Measurements from ENCODE around the gene TNNI3.

TNNI3 gene

GRCh38 chr19:55147545-55148251 is 9.8 kb downstream of the TNNI3 start:
- DNase-seq (ENCODE audit: low read depth, low spot score) = no peak

- no peak for DNase-seq (ENCODE audit: low read depth, low spot score)
Observed at GRCh38 chr19:55146705-55147273, 10.7 kb downstream of the TNNI3 start.

- DNase-seq (ENCODE audit: low read depth, low spot score) = no peak
Observed at GRCh38 chr19:55146078-55146704, 11.3 kb downstream of the TNNI3 start.

- no peak for DNase-seq (ENCODE audit: low read depth, low spot score)
Observed at GRCh38 chr19:55145232-55145631, 12.3 kb downstream of the TNNI3 start.

GRCh38 chr19:55141696-55142095 is 15.8 kb downstream of the TNNI3 start:
- DNase-seq (ENCODE audit: low read depth, low spot score) = no peak

- DNase-seq (ENCODE audit: low read depth, low spot score) = no peak
Observed at GRCh38 chr19:55137915-55138314, 19.6 kb downstream of the TNNI3 start.

GRCh38 chr19:55136399-55137102 is 21.0 kb downstream of the TNNI3 start:
- DNase-seq (ENCODE audit: low read depth, low spot score) = no peak

GRCh38 chr19:55134736-55135135 is 22.8 kb downstream of the TNNI3 start:
- no peak for DNase-seq (ENCODE audit: low read depth, low spot score)

GRCh38 chr19:55133639-55134444 is 23.7 kb downstream of the TNNI3 start:
- DNase-seq (ENCODE audit: low read depth, low spot score) = no peak

- no peak for DNase-seq (ENCODE audit: low read depth, low spot score)
Observed at GRCh38 chr19:55132453-55133129, 24.9 kb downstream of the TNNI3 start.

GRCh38 chr19:55131421-55131820 is 26.1 kb downstream of the TNNI3 start:
- no peak for DNase-seq (ENCODE audit: low read depth, low spot score)

GRCh38 chr19:55119053-55119452 is 38.5 kb downstream of the TNNI3 start:
- DNase-seq (ENCODE audit: low read depth, low spot score) = no peak

- no peak for DNase-seq (ENCODE audit: low read depth, low spot score)
Observed at GRCh38 chr19:55118401-55118991, 39.0 kb downstream of the TNNI3 start.

GRCh38 chr19:55117663-55118391 is 39.7 kb downstream of the TNNI3 start:
- DNase-seq (ENCODE audit: low read depth, low spot score) = peak; percentile 92

- no peak for DNase-seq (ENCODE audit: low read depth, low spot score)
Observed at GRCh38 chr19:55116859-55117662, 40.5 kb downstream of the TNNI3 start, which contains the start of gene PPP1R12C. PPP1R12C (minus strand) TSS chr19:55117637; CDS start chr19:55117543, 94 bp downstream.

- DNase-seq (ENCODE audit: low read depth, low spot score) = no peak
Observed at GRCh38 chr19:55116232-55116858, 41.2 kb downstream of the TNNI3 start.

GRCh38 chr19:55115446-55116065 is 42.0 kb downstream of the TNNI3 start:
- no peak for DNase-seq (ENCODE audit: low read depth, low spot score)

GRCh38 chr19:55114566-55115145 is 42.9 kb downstream of the TNNI3 start:
- DNase-seq (ENCODE audit: low read depth, low spot score) = no peak

Data from activated naive CD8-positive, alpha-beta T cell treated with anti-CD3 and anti-CD28 coated beads, Interleukin-2, amount 50 U/mL, for 16 hours (primary cell).